ENCODE measurements around the gene DPP10. TPM values are rescaled to one million over a fixed set of nuclear protein-coding genes. Genes with fewer than 3 reads are reported as not detected.
"Not testable (repeated sequence)": the region's sequence is repeated elsewhere in the genome, so short reads cannot be mapped to it uniquely, and the experiment has no call there.

The DPP10 gene
- total RNA-seq, 2 donors from 2014 or later, result not detected

DNA sequence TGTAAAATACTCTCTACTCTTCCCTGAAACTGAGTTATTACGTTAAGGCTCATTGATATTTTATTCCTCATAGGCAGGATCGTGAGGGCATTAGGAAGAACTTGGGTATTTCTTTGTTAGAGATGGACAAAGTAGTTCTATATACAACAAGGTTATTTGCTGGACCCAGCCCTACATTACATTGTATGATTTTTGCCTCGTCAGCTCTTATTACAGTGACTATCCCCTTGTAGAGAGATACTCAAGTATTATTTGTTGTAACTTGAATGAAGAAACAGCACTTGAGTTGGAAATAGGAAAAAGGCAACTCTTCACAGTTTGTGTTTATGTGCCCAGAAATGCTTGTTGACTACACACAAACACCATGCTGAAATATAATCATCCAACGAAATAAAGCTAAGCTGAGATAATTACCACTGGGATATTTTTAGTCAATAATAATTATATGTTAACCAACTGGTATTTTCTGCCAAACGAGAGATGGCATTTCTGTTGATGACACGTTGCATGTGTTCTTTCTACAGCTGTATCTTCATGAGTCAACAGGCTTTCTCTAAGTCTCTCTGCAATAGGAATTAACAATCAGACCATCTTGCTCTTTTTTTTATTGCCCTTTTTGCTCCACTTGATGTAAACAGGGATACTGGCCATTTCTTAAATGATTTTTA, 947.6 kb downstream of the DPP10 start:
- no peaks in the 10 kb centered on the region for H3K27me3 Mint-ChIP-seq (ENCODE audit: low read depth)
- no peaks in the 10 kb centered on the region for H3K36me3 Mint-ChIP-seq (ENCODE audit: insufficient read depth in 2 of 2)
- no peak for DNase-seq
- no peak overlapping the region for H3K27ac Mint-ChIP-seq
- peaks cover under 1 to 2% of the 10 kb centered on the region in 2 donors for H3K9me3 Mint-ChIP-seq
- ATAC-seq (replicated peaks in 1 of 2), result no peak
- H3K4me1 Mint-ChIP-seq (ENCODE audit: low read depth), result no peaks in the 10 kb centered on the region
- no peak overlapping the region for H3K4me3 Mint-ChIP-seq

- DNase-seq (no peak), ATAC-seq (replicated peaks in 1 of 2) (no peak)
- Mint-ChIP-seq H3K36me3 (ENCODE audit: insufficient read depth in 2 of 2) (peaks cover 2% of the 10 kb centered on the region in 2 donors), H3K27me3 (ENCODE audit: low read depth) (no peaks in the 10 kb centered on the region), H3K9me3 (peaks cover 2 to 3% of the 10 kb centered on the region in 2 donors), H3K4me1 (ENCODE audit: low read depth) (no peaks in the 10 kb centered on the region), H3K27ac (no peak overlapping the region), H3K4me3 (no peak overlapping the region)
Observed at GRCh38 chr2:115396579-115396978, 954.1 kb downstream of the DPP10 start.

DNA sequence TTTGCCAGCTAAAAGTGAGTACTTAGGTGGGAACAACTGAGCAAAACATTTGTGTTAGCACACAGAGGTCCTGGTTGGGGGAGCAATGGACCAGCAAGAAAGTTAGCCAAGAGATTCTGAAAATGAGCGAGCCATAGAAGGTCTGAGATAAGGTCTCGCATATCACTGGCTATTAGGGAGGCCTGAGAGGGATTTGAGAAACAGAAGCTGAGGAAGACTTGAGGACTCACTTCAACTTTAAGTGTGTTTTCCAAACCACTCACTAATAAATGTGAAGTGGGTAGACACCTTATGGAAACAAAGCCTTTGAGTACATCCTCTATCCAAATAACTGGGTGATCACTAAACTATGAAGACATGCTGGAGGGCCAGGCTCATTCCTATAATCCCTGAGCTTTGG, 958.5 kb downstream of the DPP10 start:
- ATAC-seq (replicated peaks in 1 of 2), result no peak

DNA sequence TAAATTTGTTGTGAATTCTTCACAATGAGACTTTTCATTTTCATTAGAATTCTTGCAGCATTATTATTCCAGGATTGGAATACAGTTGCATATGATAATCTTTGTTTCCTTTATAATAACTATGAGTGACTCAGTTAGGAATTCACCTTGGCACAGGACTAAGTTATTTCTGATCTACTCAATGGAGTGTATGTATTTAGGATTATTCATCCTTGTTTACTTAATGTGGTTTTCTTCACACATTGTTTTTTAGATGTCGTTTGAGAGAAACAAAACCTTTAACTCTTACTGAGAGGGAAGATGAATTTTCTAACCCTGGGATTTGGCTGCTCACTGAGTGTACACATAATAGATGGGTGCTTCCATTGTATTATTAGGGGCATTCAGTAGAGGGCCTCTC, 970.1 kb downstream of the DPP10 start:
- Mint-ChIP-seq H3K4me1 (ENCODE audit: low read depth) (no peaks in the 10 kb centered on the region), H3K9me3 (peaks cover 5 to 18% of the 10 kb centered on the region in 2 donors), H3K36me3 (ENCODE audit: insufficient read depth in 2 of 2) (peaks cover 0 to 3% of the 10 kb centered on the region in 2 donors), H3K4me3 (no peak overlapping the region), H3K27me3 (ENCODE audit: low read depth) (no peaks in the 10 kb centered on the region), H3K27ac (no peak overlapping the region)
- no peak for ATAC-seq (replicated peaks in 1 of 2)
- DNase-seq, result no peak

More for the DNA sequence above, 958.5 kb downstream of the DPP10 start:
- no peaks in the 10 kb centered on the region for H3K27me3 Mint-ChIP-seq (ENCODE audit: low read depth)
- no peaks in the 10 kb centered on the region for H3K4me1 Mint-ChIP-seq (ENCODE audit: low read depth)
- H3K27ac Mint-ChIP-seq, result no peak overlapping the region
- H3K36me3 Mint-ChIP-seq (ENCODE audit: insufficient read depth in 2 of 2), result peaks cover 0 to 2% of the 10 kb centered on the region in 2 donors
- no peak overlapping the region for H3K4me3 Mint-ChIP-seq
- DNase-seq, result no peak
- peaks cover 0 to 1% of the 10 kb centered on the region in 2 donors for H3K9me3 Mint-ChIP-seq

- H3K4me1 Mint-ChIP-seq (ENCODE audit: low read depth), result no peaks in the 10 kb centered on the region
- ATAC-seq (replicated peaks in 1 of 2) (no peak), DNase-seq (no peak)
- H3K27me3 Mint-ChIP-seq (ENCODE audit: low read depth), result no peaks in the 10 kb centered on the region
- H3K27ac Mint-ChIP-seq, result no peak overlapping the region
- peaks cover 8 to 20% of the 10 kb centered on the region in 2 donors for H3K9me3 Mint-ChIP-seq
- no peak overlapping the region for H3K4me3 Mint-ChIP-seq
- peaks cover 0 to 3% of the 10 kb centered on the region in 2 donors for H3K36me3 Mint-ChIP-seq (ENCODE audit: insufficient read depth in 2 of 2)
Observed at GRCh38 chr2:115413791-115414190, 971.4 kb downstream of the DPP10 start.

GRCh38 chr2:115414466-115414865, 972.0 kb downstream of the DPP10 start:
- Mint-ChIP-seq H3K4me1 (ENCODE audit: low read depth) (no peaks in the 10 kb centered on the region), H3K9me3 (peaks cover 8 to 22% of the 10 kb centered on the region in 2 donors), H3K36me3 (ENCODE audit: insufficient read depth in 2 of 2) (peaks cover 0 to 3% of the 10 kb centered on the region in 2 donors), H3K4me3 (no peak overlapping the region), H3K27me3 (ENCODE audit: low read depth) (no peaks in the 10 kb centered on the region), H3K27ac (no peak overlapping the region)
- ATAC-seq (replicated peaks in 1 of 2) (no peak), DNase-seq (no peak)

GRCh38 chr2:115422004-115422634, 979.7 kb downstream of the DPP10 start:
- DNase-seq (no peak), ATAC-seq (replicated peaks in 1 of 2) (no peak)
- no peak overlapping the region for H3K4me3 Mint-ChIP-seq
- H3K36me3 Mint-ChIP-seq (ENCODE audit: insufficient read depth in 2 of 2), result peaks cover 2 to 4% of the 10 kb centered on the region in 2 donors
- peaks cover 7 to 17% of the 10 kb centered on the region in 2 donors for H3K9me3 Mint-ChIP-seq
- no peaks in the 10 kb centered on the region for H3K27me3 Mint-ChIP-seq (ENCODE audit: low read depth)
- no peaks in the 10 kb centered on the region for H3K4me1 Mint-ChIP-seq (ENCODE audit: low read depth)
- H3K27ac Mint-ChIP-seq, result no peak overlapping the region

- H3K27ac Mint-ChIP-seq, result no peak overlapping the region
- no peaks in the 10 kb centered on the region for H3K27me3 Mint-ChIP-seq (ENCODE audit: low read depth)
- DNase-seq, result no peak
- ATAC-seq (replicated peaks in 1 of 2), result no peak
- H3K9me3 Mint-ChIP-seq, result peaks cover 12% of the 10 kb centered on the region in 2 donors
- no peaks in the 10 kb centered on the region for H3K4me1 Mint-ChIP-seq (ENCODE audit: low read depth)
- H3K4me3 Mint-ChIP-seq, result no peak overlapping the region
- H3K36me3 Mint-ChIP-seq (ENCODE audit: insufficient read depth in 2 of 2), result peaks cover 3 to 4% of the 10 kb centered on the region in 2 donors
Observed at GRCh38 chr2:115427436-115427835, 985.0 kb downstream of the DPP10 start.

GRCh38 chr2:115440746-115441145, 998.3 kb downstream of the DPP10 start:
- H3K4me1 Mint-ChIP-seq (ENCODE audit: low read depth); H3K27ac Mint-ChIP-seq; H3K27me3 Mint-ChIP-seq (ENCODE audit: low read depth); H3K4me3 Mint-ChIP-seq; DNase-seq; H3K36me3 Mint-ChIP-seq (ENCODE audit: insufficient read depth in 2 of 2); ATAC-seq (replicated peaks in 1 of 2): not testable (repeated sequence)
- peaks cover 12 to 14% of the 10 kb centered on the region in 2 donors for H3K9me3 Mint-ChIP-seq

DNA sequence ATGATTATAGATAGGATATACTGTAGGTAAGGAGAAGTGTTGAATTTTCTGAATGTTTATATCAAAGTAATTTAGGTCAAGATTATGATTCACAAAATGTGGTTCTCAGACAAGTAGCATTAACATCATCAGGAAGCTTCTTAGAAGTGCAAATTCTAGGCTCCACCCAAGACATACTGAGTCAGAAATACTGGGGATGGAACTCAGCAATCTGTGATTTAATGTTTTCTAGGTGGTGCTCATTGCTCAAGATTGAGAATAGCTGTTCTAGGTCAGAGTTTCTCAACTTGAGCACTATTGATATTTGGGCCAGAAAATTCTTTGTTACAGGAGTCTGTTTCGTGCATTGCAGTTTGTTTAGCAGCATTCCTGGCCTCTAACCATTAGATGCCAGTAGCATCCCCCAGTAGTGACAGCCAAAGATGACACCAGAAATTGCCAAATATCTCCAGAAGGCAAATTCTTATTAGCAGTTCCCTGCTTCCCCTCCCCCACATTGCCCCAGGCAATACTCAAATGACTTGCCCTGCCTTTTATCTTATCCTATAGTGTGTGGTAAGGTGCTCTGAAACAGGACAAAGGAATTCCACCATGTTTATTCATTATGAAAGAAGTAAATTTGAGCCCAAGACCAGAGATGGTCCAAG, 1001.2 kb downstream of the DPP10 start:
- H3K4me3 Mint-ChIP-seq, result no peak overlapping the region
- DNase-seq (no peak), ATAC-seq (replicated peaks in 1 of 2) (no peak)
- no peak overlapping the region for H3K27ac Mint-ChIP-seq
- H3K9me3 Mint-ChIP-seq, result peaks cover 14 to 18% of the 10 kb centered on the region in 2 donors
- H3K4me1 Mint-ChIP-seq (ENCODE audit: low read depth), result no peaks in the 10 kb centered on the region
- no peaks in the 10 kb centered on the region for H3K27me3 Mint-ChIP-seq (ENCODE audit: low read depth)
- no peaks in the 10 kb centered on the region for H3K36me3 Mint-ChIP-seq (ENCODE audit: insufficient read depth in 2 of 2)

DNA sequence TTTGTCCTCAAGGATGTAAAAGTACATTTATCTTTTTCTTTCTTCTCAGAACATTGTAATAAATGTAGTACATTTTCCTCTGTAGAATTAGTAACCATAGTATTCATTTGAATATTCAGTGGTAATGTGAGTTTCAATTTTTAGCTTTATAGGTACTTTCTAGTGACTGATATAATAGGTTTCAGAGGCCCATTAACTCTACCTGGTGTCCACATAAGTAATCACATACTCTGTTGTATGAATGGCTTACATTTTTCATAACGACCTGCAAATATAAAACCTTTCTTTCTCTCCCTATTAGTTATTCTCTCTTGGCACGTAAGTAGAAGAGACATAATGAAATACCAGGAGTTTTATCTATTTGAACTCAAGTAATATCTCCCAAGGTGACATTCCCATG, 1017.6 kb downstream of the DPP10 start:
- Mint-ChIP-seq H3K27me3 (ENCODE audit: low read depth) (no peaks in the 10 kb centered on the region), H3K4me3 (no peak overlapping the region), H3K36me3 (ENCODE audit: insufficient read depth in 2 of 2) (peaks cover 0 to 2% of the 10 kb centered on the region in 2 donors), H3K27ac (no peak overlapping the region), H3K9me3 (peaks cover 4% of the 10 kb centered on the region in 2 donors), H3K4me1 (ENCODE audit: low read depth) (no peaks in the 10 kb centered on the region)
- ATAC-seq (replicated peaks in 1 of 2) (no peak), DNase-seq (no peak)

DNA sequence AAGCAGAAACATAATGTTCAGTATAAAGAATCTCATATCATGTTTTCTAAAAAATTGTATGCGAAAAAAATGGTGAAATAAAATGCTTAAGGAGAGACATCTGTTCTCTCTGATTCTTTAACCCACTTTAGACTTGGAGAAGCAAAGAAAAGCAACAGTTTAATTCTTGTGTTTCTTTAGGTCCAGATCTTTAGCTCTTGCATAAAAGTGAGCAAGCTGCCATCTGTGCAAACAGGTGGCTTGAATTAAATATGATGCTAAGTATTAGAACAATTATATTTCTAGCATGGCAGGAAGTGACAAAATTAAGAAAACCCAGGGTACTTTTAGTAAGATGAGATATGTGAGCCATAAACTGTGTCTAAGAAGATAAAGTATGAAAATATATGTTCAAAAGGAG, 1038.3 kb downstream of the DPP10 start:
- no peak for ATAC-seq (replicated peaks in 1 of 2)
- no peak for DNase-seq
- H3K9me3 Mint-ChIP-seq, result peaks cover 7 to 16% of the 10 kb centered on the region in 2 donors
- H3K4me1 Mint-ChIP-seq (ENCODE audit: low read depth), result no peaks in the 10 kb centered on the region
- H3K27ac Mint-ChIP-seq, result no peak overlapping the region
- no peak overlapping the region for H3K4me3 Mint-ChIP-seq
- no peaks in the 10 kb centered on the region for H3K27me3 Mint-ChIP-seq (ENCODE audit: low read depth)
- no peaks in the 10 kb centered on the region for H3K36me3 Mint-ChIP-seq (ENCODE audit: insufficient read depth in 2 of 2)

DNA sequence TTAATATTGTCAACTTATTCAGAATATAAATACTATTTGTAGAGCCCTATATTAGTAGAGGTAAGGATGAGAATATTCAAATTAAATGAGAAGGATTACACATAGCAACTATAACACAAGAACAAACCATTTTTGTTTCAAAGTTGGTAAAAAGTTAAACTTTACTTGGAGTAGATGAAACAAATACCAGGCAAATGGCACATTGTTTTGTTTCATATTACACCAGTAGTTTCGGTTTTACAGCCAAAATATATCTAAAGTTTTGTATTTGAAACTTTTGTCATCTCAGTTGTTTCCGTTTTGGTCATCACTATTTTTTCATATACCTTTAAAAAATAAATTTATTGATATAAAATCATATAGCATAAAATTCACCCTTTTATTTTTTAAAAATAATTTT, 1039.4 kb downstream of the DPP10 start:
- Mint-ChIP-seq H3K36me3 (ENCODE audit: insufficient read depth in 2 of 2) (no peaks in the 10 kb centered on the region), H3K4me3 (no peak overlapping the region), H3K9me3 (peaks cover 7 to 9% of the 10 kb centered on the region in 2 donors), H3K27ac (no peak overlapping the region), H3K4me1 (ENCODE audit: low read depth) (no peaks in the 10 kb centered on the region), H3K27me3 (ENCODE audit: low read depth) (no peaks in the 10 kb centered on the region)
- DNase-seq, result no peak
- ATAC-seq (replicated peaks in 1 of 2), result no peak

Measured in activated T-cell treated with anti-CD3 and anti-CD28 coated beads, Interleukin-2, amount 50 U/mL, for 72 hours (primary cell).